Measurements from ENCODE around the gene CXorf51A.
"Not testable (repeated sequence)": the region's sequence is repeated elsewhere in the genome, so short reads cannot be mapped to it uniquely, and the experiment has no call there.

CXorf51A gene

GRCh38 chrX:146814644-146815043 is at the start of gene CXorf51A:
TSS of gene CXorf51A (minus strand) at chrX:146814744. CDS start at chrX:146814723, 21 bp downstream.
- DNase-seq = not testable (repeated sequence)

GRCh38 chrX:146863566-146863965 is 49.0 kb upstream of the CXorf51A start:
- no peak for DNase-seq

- no peak for DNase-seq
Measured at GRCh38 chrX:146854281-146854680, 39.7 kb upstream of the CXorf51A start.

GRCh38 chrX:146831994-146832393 is 17.4 kb upstream of the CXorf51A start:
- DNase-seq = no peak

- DNase-seq = not testable (repeated sequence)
Measured at GRCh38 chrX:146809471-146809870, 5.1 kb downstream of the CXorf51A start, which contains the start of gene CXorf51B. TSS of gene CXorf51B (plus strand) at chrX:146809771. CDS start at chrX:146809792, 21 bp downstream.
